ENCODE measurements around the gene ETV5.

- TF ChIP-seq, protein P1, sequence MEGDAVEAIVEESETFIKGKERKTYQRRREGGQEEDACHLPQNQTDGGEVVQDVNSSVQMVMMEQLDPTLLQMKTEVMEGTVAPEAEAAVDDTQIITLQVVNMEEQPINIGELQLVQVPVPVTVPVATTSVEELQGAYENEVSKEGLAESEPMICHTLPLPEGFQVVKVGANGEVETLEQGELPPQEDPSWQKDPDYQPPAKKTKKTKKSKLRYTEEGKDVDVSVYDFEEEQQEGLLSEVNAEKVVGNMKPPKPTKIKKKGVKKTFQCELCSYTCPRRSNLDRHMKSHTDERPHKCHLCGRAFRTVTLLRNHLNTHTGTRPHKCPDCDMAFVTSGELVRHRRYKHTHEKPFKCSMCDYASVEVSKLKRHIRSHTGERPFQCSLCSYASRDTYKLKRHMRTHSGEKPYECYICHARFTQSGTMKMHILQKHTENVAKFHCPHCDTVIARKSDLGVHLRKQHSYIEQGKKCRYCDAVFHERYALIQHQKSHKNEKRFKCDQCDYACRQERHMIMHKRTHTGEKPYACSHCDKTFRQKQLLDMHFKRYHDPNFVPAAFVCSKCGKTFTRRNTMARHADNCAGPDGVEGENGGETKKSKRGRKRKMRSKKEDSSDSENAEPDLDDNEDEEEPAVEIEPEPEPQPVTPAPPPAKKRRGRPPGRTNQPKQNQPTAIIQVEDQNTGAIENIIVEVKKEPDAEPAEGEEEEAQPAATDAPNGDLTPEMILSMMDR (conservative IDR thresholded peaks at IDR 0.05; ENCODE audit: low read depth, low read length) = no peak
- TF ChIP-seq RAD21 (IDR thresholded peaks at IDR 0.05; ENCODE audit: low read length) (no peak), RFX5 (IDR thresholded peaks at IDR 0.05; ENCODE audit: low read depth, low read length) (no peak), FOS (IDR thresholded peaks at IDR 0.05; ENCODE audit: low read depth, low read length) (no peak), POLR2A (IDR thresholded peaks at IDR 0.05; ENCODE audit: low read depth, low read length) (no peak), SMC3 (IDR thresholded peaks at IDR 0.05; ENCODE audit: low read depth, low read length) (no peak), USF2 (IDR thresholded peaks at IDR 0.05; ENCODE audit: low read depth, low read length) (no peak), CEBPB (IDR thresholded peaks at IDR 0.05; ENCODE audit: low read depth, low read length) (no peak), RCOR1 (IDR thresholded peaks at IDR 0.05; ENCODE audit: insufficient replicate concordance, low read length) (no peak), CHD1 (IDR thresholded peaks at IDR 0.05; ENCODE audit: low read depth, low read length) (no peak), MAFK (IDR thresholded peaks at IDR 0.05; ENCODE audit: low read depth, low read length) (no peak), MAZ (IDR thresholded peaks at IDR 0.05; ENCODE audit: borderline replicate concordance, low read depth, low read length) (no peak)
These were observed 29.5 kb upstream of the ETV5 start for GRCh38 chr3:186138272-186138981.

Measured in IMR-90 (cell line).